LNCaP clone FGC (cell line): Measurements from ENCODE around the gene PPP1R14D.

Experiments
- DNase-seq: peaks from one replicate; pipeline ENCODE4 v3.0.0-alpha.2; 2011; ENCODE audit warnings: low read depth
- H3K4me3 ChIP-seq: 2 replicates; pipeline ENCODE4 v1.5.1; 2011; ENCODE audit warnings: mild to moderate bottlenecking, low read depth, low read length, control low read depth
- TF ChIP-seq, protein P1 (sequence below): IDR thresholded peaks from 2 replicates; pipeline ENCODE4 v1.5.1; 2012; ENCODE audit warnings: mild to moderate bottlenecking; ENCODE audit not compliant: control insufficient read depth, insufficient read depth; ENCODE audit errors: extremely low read depth

PPP1R14D gene

GRCh38 chr15:40823572-40824343 lies 4.8 kb downstream of the PPP1R14D start:
- TF ChIP-seq, protein P1, sequence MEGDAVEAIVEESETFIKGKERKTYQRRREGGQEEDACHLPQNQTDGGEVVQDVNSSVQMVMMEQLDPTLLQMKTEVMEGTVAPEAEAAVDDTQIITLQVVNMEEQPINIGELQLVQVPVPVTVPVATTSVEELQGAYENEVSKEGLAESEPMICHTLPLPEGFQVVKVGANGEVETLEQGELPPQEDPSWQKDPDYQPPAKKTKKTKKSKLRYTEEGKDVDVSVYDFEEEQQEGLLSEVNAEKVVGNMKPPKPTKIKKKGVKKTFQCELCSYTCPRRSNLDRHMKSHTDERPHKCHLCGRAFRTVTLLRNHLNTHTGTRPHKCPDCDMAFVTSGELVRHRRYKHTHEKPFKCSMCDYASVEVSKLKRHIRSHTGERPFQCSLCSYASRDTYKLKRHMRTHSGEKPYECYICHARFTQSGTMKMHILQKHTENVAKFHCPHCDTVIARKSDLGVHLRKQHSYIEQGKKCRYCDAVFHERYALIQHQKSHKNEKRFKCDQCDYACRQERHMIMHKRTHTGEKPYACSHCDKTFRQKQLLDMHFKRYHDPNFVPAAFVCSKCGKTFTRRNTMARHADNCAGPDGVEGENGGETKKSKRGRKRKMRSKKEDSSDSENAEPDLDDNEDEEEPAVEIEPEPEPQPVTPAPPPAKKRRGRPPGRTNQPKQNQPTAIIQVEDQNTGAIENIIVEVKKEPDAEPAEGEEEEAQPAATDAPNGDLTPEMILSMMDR, result no peak
- no peak overlapping the region for H3K4me3 ChIP-seq
- no peak for DNase-seq

DNA sequence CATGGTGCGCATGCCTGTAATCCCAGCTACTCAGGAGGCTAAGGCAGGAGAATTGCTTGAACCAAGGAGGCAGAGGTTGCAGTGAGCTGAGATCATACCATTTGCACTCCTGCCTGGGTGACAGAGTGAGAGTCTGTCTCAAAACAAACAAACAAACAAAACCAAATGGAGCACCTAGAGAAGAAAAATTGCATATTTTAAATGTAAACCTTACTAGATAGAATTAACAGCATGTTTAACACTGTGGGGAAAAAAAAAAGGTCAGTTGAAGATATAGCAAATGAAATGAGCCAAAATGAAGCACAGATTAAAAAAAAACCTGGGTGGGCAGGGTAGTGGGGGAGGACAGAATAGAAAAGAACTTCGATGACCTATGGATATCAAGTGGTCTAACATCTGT lies 7.3 kb downstream of the PPP1R14D start:
- H3K4me3 ChIP-seq, result no peak overlapping the region
- TF ChIP-seq, protein P1, result no peak
- DNase-seq, result no peak

DNA sequence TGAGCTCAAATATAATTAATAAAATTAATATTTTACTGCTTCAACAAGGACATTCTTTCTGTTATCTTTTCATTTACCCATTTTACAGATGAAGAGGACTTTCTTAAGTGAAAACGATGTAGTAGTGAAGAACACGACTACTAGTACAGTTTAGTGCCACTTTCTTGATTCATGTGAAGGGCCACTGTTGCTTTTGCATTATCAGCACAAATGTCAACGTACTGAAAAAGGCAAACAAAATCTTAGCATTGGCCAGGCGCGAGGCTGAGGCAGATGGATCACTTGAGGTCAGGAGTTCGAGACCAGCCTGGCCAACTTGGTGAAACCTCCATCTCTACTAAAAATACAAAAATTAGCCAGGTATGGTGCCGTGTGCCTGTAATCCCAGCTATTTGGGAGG lies 9.5 kb downstream of the PPP1R14D start:
- TF ChIP-seq, protein P1, result no peak
- no peak for DNase-seq
- no peak overlapping the region for H3K4me3 ChIP-seq

DNA sequence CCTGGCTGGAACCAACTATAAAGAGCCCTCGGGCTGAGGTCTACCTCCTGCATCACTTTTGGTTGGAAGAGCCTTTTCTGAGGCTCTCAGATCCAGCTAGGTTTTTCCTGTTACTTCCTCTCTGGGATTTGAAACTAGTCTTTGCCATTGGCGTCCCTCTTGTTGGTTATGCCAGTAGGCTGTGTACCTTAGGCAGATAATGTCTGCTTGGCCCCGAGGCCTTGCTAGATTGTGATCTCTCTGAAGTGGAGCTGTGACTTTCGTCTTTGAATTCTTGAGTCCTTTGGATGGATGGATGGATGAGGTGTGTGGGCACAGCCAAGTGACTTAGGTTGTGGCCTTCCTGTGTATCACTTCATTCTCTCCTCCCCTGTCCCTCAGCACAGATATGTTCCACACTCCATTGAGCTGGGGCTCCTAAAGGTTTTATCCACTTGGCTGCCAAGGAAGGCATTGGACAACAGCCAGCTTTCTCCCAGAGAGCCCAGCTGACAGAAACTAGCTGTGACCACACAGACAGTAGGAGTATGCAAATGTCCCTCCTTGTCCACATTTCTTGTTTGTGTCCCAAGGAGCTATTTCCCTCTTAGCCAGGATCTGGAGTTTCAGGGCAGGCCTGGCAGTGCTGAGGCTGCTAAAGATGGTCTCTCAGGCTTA lies 13.3 kb downstream of the PPP1R14D start:
- DNase-seq, result no peak
- TF ChIP-seq, protein P1, result no peak
- H3K4me3 ChIP-seq, result no peak overlapping the region

- TF ChIP-seq, protein P1, result no peak
- DNase-seq, result no peak
- no peak overlapping the region for H3K4me3 ChIP-seq
Measured at GRCh38 chr15:40812721-40813425, 15.6 kb downstream of the PPP1R14D start.

DNA sequence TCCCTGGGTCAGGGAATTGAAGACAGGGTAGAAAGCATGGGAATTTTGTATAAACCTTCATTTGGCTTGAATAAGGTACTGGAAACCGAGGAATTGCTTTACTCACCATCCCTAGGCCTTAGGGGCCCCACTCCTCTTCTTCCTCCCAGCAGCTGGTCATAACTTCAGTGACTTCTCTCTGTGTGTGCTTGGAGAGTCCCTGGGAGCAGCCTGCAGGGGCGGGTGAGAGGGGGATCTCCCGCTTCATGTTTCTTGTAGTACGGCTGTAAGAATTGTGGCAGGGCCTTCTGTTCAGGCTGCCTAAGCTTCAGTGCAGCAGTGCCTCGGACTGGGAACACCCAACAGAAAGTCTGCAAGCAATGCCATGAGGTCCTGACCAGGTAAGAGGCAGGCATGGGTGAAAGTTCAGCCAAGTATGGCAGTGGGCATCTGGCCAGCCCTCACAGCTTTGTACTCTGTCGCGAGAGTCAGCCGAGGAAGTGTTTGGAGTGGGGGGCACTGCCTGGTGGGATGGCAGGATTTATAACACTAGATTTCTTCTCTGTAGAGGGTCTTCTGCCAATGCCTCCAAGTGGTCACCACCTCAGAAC lies 19.6 kb downstream of the PPP1R14D start:
- TF ChIP-seq, protein P1, result no peak
- no peak for DNase-seq
- no peak overlapping the region for H3K4me3 ChIP-seq
